Adrenal gland (tissue), 5 donors: ENCODE results near the gene SLC48A1.

Experiments used
- POLR2A ChIP-seq, 2 donors: fragments of 450-650 bp; IDR thresholded peaks; one replicate each; pipeline ENCODE4 v1.6.1; 2017; ENCODE audit warnings: antibody characterized with exemption in 2 of 2, mild to moderate bottlenecking in 2 of 2, moderate library complexity in 1 of 2
- TF ChIP-seq, protein P1 (sequence below), 6 experiments: fragments of 450-650 bp in 4 of 6; fragments of 200-600 bp in 2 of 6; sonication (generic) in 1 of 6; IDR thresholded peaks; 1 replicate in 5 of 6; 2 replicates in 1 of 6; pipeline versions ENCODE4 v1.5.1 to v1.8.0; 2016 to 2021; ENCODE audit warnings: antibody characterized with exemption in 6 of 6, mild to moderate bottlenecking in 2 of 6, moderate library complexity in 1 of 6
- donor health status: DM: no; HTN: no; CAD: no.

DNA sequence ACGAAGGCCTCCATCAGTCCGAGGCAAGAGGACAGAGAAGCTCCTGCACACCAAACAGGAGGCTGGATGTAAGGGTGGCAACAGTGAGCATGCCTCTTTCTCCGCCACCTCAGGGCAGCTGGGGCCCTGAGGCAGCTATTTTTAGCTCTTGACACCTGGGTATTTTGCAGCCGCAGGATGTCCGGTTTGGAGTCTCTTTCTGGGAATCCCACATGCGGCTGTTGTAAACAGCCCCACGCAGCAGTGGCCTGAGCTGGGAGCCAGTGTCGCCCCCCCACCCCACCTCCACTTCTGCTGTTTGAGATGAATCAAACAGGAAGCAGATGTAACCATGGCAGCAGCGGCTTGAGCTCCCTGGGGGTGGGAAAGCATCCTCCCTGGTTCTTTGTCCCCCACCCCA is 35.0 kb downstream of the SLC48A1 start:
- TF ChIP-seq, protein P1, sequence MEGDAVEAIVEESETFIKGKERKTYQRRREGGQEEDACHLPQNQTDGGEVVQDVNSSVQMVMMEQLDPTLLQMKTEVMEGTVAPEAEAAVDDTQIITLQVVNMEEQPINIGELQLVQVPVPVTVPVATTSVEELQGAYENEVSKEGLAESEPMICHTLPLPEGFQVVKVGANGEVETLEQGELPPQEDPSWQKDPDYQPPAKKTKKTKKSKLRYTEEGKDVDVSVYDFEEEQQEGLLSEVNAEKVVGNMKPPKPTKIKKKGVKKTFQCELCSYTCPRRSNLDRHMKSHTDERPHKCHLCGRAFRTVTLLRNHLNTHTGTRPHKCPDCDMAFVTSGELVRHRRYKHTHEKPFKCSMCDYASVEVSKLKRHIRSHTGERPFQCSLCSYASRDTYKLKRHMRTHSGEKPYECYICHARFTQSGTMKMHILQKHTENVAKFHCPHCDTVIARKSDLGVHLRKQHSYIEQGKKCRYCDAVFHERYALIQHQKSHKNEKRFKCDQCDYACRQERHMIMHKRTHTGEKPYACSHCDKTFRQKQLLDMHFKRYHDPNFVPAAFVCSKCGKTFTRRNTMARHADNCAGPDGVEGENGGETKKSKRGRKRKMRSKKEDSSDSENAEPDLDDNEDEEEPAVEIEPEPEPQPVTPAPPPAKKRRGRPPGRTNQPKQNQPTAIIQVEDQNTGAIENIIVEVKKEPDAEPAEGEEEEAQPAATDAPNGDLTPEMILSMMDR (IDR thresholded peaks at IDR 0.05) = no peak
- no peak for TF ChIP-seq POLR2A (IDR thresholded peaks at IDR 0.05)
